ENCODE data around the gene SHROOM3.

DNA sequence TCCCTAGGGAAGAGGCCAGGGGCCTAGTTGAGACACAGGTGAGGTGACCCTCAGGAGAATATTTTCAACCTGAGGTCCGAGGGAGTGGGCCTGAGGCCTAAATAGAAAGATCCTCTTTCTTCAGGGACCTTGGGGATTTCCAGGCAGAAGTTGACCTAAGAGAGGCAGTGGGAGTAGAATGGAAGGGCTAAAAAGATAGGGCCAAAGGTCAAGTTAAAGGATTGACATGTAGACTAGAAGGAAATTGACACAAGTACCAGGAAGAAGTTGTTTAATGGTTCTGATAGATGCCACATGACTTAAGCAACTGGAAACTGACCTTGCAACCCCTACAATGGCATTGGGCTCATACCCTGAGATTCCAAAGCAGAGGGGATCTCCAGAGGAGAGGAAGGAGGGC is 76.9 kb downstream of the SHROOM3 start:
- TF ChIP-seq, protein P1, sequence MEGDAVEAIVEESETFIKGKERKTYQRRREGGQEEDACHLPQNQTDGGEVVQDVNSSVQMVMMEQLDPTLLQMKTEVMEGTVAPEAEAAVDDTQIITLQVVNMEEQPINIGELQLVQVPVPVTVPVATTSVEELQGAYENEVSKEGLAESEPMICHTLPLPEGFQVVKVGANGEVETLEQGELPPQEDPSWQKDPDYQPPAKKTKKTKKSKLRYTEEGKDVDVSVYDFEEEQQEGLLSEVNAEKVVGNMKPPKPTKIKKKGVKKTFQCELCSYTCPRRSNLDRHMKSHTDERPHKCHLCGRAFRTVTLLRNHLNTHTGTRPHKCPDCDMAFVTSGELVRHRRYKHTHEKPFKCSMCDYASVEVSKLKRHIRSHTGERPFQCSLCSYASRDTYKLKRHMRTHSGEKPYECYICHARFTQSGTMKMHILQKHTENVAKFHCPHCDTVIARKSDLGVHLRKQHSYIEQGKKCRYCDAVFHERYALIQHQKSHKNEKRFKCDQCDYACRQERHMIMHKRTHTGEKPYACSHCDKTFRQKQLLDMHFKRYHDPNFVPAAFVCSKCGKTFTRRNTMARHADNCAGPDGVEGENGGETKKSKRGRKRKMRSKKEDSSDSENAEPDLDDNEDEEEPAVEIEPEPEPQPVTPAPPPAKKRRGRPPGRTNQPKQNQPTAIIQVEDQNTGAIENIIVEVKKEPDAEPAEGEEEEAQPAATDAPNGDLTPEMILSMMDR (IDR thresholded peaks at IDR 0.05): no peak
- no peak for TF ChIP-seq ZFX (IDR thresholded peaks at IDR 0.05; ENCODE audit: borderline replicate concordance)
